Stimulated activated CD8-positive, alpha-beta memory T cell treated with anti-CD3 and anti-CD28 coated beads, Interleukin-7, amount 100 ng/mL, for 4 hours (primary cell): ENCODE results near the gene ZNF585A.
"Not testable (repeated sequence)": the region's sequence is repeated elsewhere in the genome, so short reads cannot be mapped to it uniquely, and the experiment has no call there.

Experiments used
- DNase-seq, 2 donors: peaks; one replicate each; pipeline ENCODE4 v3.0.0-alpha.2; 2020; ENCODE audit warnings: low read depth in 2 of 2

Gene ZNF585A

GRCh38 chr19:37172368-37173366, at the start of gene ZNF585A:
ZNF585A (minus strand) TSS chr19:37172695; CDS start chr19:37169910, 2,785 bp downstream.
- DNase-seq, result peak; percentile 86 to 90

GRCh38 chr19:37221136-37221535, 48.6 kb upstream of the ZNF585A start:
- DNase-seq, result no peak

DNA sequence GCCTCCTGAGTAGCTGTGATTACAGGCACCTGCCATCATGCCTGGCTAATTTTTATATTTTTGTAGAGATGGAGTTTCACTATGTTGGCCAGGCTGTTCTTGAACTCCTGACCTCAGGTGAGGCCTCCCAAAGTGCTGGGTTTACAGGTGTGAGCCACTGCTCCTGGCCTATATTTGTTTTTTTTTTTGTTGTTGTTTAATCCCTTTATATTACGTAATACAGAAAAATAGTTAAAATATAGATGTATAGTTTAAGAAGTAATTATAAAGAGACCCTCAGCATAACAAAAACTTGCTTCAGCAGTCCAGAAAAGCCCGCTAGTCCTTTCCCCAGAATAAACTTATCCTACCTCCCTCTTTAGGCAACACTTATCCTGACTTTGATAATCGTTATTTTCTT, 47.9 kb upstream of the ZNF585A start:
- DNase-seq, result no peak

DNA sequence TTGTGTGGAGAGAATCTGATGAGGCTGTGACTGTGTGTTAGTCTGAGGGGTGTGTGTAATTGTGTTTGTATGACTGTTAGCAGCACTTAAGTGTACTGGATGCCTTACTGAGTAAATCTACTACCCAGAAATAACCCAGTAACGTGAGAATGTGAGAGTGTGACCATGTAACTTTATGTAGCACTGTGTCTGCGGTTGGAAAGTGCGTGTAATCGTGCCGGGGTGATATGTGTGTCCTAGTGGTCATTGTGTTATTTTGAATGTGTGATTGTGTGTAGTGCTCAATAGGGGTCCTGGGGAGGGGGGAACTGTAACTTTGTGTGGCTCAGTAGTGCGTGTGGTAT, 46.1 kb upstream of the ZNF585A start:
- DNase-seq, result no peak

DNA sequence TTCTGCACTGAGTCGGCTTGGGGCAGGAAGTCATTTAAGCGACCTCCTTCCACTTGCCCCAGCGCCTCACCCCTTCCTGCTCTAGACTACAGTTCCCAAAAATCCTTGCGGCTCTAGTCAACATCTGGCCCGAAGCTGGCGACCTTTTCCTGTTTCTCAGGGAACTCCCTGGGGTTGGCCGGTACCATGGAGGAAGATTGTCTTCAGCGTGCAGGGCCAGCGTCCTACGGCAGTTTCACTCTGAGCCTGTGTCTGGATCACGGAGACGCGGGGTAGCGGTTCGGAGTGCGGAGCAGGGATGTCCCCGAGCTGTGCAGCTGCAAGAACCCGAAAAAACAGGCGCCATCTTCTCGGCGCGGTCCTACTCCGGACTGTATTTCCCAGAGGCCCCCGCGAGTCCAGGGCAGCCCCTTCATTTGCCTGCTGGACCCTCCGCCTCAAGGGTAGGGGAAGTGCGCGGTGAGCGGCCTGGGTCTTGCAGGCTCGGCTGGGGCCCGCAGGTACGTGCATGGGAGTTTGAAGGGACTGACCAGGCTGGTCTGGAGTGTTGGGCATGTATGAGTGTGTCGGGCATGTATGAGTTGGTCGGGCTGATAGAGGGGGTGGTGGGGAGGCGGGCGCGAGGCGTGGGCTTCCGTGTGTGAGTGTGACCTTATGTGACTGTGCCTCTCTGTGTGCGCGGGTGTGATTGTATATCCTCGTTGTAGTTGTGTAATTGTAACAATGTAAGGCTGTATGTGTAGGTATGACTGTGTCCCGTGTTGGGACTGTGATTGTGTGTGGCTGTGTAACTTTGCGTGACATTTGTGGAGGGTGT, 45.5 kb upstream of the ZNF585A start, which contains the start of gene ZNF383:
TSS of gene ZNF383 (plus strand) at position 440 of the 817 bp plus-strand sequence. CDS start 12,240 bp downstream, outside the sequence.
- peak; percentile 73 to 80 for DNase-seq

GRCh38 chr19:37217480-37217774, 44.9 kb upstream of the ZNF585A start:
- DNase-seq, result no peak

DNA sequence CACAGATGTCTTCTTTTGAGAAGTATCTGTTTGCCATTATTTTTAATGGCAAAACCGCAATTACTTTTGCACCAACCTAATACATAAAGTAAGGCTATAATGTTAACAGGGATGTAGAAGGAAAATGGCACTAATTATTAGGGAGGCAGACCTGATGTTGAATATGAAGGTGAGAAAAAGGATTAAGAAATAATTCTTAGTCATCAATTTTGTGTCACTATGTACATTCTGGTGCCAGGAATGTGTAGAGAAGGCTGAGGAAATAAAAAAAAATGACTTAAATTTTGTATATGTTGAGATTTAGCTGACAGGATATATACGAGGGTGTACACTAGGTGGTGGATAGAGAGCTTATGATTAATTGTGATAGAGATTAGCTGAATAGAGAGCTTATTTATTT, 25.3 kb upstream of the ZNF585A start:
- DNase-seq, result no peak

- not testable (repeated sequence) for DNase-seq
Observed at GRCh38 chr19:37197115-37197514, 24.6 kb upstream of the ZNF585A start.

GRCh38 chr19:37195248-37195647, 22.8 kb upstream of the ZNF585A start:
- DNase-seq, result not testable (repeated sequence)

GRCh38 chr19:37186071-37186470, 13.6 kb upstream of the ZNF585A start:
- not testable (repeated sequence) for DNase-seq

GRCh38 chr19:37165635-37166034, 6.9 kb downstream of the ZNF585A start:
- DNase-seq, result no peak

GRCh38 chr19:37160153-37160552, 12.3 kb downstream of the ZNF585A start:
- no peak for DNase-seq

- DNase-seq, result no peak
Observed at GRCh38 chr19:37148214-37148613, 24.3 kb downstream of the ZNF585A start.

DNA sequence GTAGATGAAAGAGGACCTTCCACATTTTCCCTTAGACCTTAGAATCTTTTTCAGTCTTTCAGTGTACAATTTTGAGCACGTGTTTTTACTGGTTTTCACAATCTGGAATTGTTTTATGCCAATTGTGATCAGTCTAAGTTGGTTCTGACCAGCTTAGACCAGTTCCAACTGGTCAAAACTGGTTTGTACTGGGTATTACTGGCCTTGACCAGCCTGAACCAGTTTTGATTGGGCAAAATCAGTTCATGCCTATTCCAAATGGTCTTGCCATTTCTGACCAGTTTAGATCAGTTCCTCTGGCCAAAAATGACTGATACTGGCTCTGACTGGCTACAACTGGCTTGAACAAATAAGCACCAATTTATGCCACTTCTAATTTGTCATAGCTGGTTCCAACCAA, 36.4 kb downstream of the ZNF585A start:
- no peak for DNase-seq

GRCh38 chr19:37128821-37129177, 43.7 kb downstream of the ZNF585A start:
- DNase-seq, result no peak

DNA sequence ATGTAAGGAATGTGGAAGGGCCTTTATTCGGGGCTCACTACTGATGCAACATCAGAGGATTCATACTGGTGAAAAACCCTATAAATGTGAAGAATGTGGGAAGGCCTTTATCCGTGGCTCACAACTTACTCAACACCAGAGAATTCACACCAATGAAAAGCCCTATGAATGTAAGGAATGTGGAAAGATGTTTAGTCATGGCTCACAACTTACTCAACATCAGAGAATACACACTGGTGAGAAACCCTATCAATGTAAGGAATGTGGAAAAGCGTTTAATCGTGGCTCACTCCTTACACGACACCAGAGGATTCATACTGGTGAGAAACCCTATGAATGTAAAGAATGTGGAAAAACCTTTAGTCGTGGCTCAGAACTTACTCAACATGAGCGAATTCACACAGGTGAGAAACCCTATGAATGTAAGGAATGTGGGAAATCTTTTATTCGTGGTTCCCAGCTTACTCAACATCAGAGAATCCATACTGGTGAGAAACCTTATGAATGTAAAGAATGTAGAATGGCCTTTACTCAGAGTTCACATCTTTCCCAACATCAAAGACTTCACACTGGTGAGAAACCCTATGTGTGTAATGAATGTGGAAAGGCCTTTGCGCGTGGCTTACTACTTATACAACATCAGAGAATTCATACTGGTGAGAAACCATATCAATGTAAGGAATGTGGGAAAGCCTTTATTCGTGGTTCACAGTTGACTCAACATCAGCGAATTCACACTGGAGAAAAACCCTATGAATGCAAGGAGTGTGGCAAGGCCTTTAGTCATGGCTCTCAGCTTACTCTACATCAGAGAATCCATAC, 44.3 kb downstream of the ZNF585A start:
- DNase-seq, result no peak

- DNase-seq, result not testable (repeated sequence)
Observed at GRCh38 chr19:37122093-37122492, 50.4 kb downstream of the ZNF585A start.

DNA sequence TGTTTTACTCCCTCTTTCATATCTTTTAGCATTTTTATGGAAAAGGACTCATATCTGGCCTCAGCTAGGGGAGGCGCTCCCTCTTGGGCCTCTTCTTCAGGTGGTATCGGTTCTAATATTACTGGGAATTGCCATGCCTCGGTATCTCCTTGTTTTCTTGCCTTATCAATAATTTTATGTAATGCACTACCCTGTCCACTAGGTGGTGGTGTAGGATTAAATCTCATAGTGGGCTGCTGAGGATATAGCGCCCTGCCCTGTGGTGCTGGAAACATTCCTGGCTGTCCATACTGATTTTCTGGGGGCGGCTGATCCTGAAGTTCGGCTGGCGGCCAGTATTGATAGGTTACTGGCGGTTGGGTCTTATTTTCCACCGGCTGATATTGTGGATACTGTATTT, 58.5 kb downstream of the ZNF585A start:
- DNase-seq, result no peak

DNA sequence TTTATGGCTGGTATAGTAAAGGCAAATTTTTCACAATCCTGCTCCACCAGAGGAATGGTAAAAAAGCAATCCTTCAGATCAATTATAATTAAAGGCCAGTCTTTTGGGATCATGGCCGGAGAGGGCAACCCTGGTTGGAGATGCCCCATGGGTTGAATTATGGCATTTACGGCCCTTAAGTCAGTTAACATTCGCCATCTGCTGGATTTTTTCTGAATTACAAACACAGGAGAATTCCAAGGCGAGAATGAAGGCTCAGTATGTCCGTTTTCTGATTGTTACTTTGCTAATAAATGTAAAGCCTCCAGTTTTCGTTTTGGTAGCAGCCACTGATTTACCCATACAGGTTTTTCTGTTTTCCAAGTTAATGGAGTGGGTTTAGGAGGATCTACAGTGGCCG, 60.7 kb downstream of the ZNF585A start:
- DNase-seq, result not testable (repeated sequence)

- not testable (repeated sequence) for DNase-seq
Observed at GRCh38 chr19:37104135-37104534, 68.4 kb downstream of the ZNF585A start.

DNA sequence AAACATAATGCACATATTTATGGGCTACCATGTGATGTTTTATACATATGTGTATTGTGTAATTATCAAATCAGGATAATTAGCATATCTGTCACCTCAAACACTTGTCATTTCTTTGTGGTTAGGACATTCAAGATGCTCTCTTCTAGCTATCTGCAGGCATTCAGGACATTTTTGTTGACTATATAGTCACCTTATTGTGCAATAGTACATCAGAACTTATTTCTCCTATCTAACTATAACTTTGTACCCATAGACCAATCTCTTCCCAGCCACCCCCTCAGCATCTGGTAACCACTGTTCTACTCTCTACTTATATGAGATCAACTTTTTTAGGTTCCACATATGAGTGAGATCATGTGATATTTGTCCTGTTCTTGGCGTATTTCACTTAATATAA, 73.9 kb downstream of the ZNF585A start:
- DNase-seq, result no peak

GRCh38 chr19:37095859-37096258, 76.6 kb downstream of the ZNF585A start:
- no peak for DNase-seq
